ENCODE data around the gene RSBN1. TPM values are rescaled to one million over a fixed set of nuclear protein-coding genes. Genes with fewer than 3 reads are reported as not detected.
"Not testable (repeated sequence)": the region's sequence is repeated elsewhere in the genome, so short reads cannot be mapped to it uniquely, and the experiment has no call there.

Gene RSBN1
- total RNA-seq, 2 donors from 2014 or later: 14.2 to 17.4 TPM

- DNase-seq: no peak
- H3K4me3 ChIP-seq: no peak overlapping the region
- intact Hi-C loops (cut with DNase I): no loop called here
- no peak for TF ChIP-seq POLR2A (IDR thresholded peaks at IDR 0.05)
- TF ChIP-seq CTCF (IDR thresholded peaks at IDR 0.05): no peak
- H3K4me1 ChIP-seq: no peaks in the 10 kb centered on the region
- no peaks in the 10 kb centered on the region for H3K9me3 ChIP-seq
- H3K36me3 ChIP-seq (replicated peaks in 1 of 2; ENCODE audit: insufficient read depth in 1 of 2, low read depth in 2 of 2): peaks cover 0 to 2% of the 10 kb centered on the region in 2 donors
- no peaks in the 10 kb centered on the region for H3K27me3 ChIP-seq
- no peak overlapping the region for H3K27ac ChIP-seq
- ATAC-seq: no peak
- WGBS, 2 donors: 95 to 99% methylated on average over 5 of the region's 5 CpGs
These were observed 69.8 kb downstream of the RSBN1 start for GRCh38 chr1:113742515-113742914.

- TF ChIP-seq CTCF (IDR thresholded peaks at IDR 0.05): no peak
- TF ChIP-seq POLR2A (IDR thresholded peaks at IDR 0.05): no peak
- Histone ChIP-seq H3K4me1 (no peaks in the 10 kb centered on the region), H3K27ac (no peak overlapping the region), H3K27me3 (no peaks in the 10 kb centered on the region), H3K36me3 (replicated peaks in 1 of 2; ENCODE audit: insufficient read depth in 1 of 2, low read depth in 2 of 2) (peaks cover 0 to 2% of the 10 kb centered on the region in 2 donors), H3K4me3 (no peak overlapping the region), H3K9me3 (no peaks in the 10 kb centered on the region)
- WGBS, 2 donors: 97 to 98% methylated on average over 2 of the region's 2 CpGs
- no peak for ATAC-seq
- intact Hi-C loops (cut with DNase I): no loop called here
- DNase-seq: no peak
These were observed 77.8 kb downstream of the RSBN1 start for GRCh38 chr1:113734357-113735055.

GRCh38 chr1:113732802-113733201, 79.5 kb downstream of the RSBN1 start:
- 92 to 94% methylated on average over 5 of the region's 5 CpGs for WGBS, 2 donors
- no peaks in the 10 kb centered on the region for H3K9me3 ChIP-seq
- no peaks in the 10 kb centered on the region for H3K27me3 ChIP-seq
- H3K4me1 ChIP-seq: no peaks in the 10 kb centered on the region
- no peaks in the 10 kb centered on the region for H3K36me3 ChIP-seq (replicated peaks in 1 of 2; ENCODE audit: insufficient read depth in 1 of 2, low read depth in 2 of 2)
- no peak for DNase-seq
- intact Hi-C loops (cut with DNase I): no loop called here
- no peak overlapping the region for H3K4me3 ChIP-seq
- H3K27ac ChIP-seq: no peak overlapping the region
- no peak for ATAC-seq
- TF ChIP-seq CTCF (IDR thresholded peaks at IDR 0.05) (no peak), POLR2A (IDR thresholded peaks at IDR 0.05) (no peak)

GRCh38 chr1:113721010-113721409, 91.3 kb downstream of the RSBN1 start:
- no peak overlapping the region for H3K4me3 ChIP-seq
- H3K36me3 ChIP-seq (replicated peaks in 1 of 2; ENCODE audit: insufficient read depth in 1 of 2, low read depth in 2 of 2): no peaks in the 10 kb centered on the region
- no peak overlapping the region for H3K27ac ChIP-seq
- no peak for DNase-seq
- H3K9me3 ChIP-seq: no peaks in the 10 kb centered on the region
- H3K27me3 ChIP-seq: no peaks in the 10 kb centered on the region
- intact Hi-C loops (cut with DNase I): no loop called here
- H3K4me1 ChIP-seq: no peaks in the 10 kb centered on the region
- no peak for ATAC-seq
- WGBS, 2 donors: 99 to 100% methylated on average over 2 of the region's 2 CpGs
- no peak for TF ChIP-seq POLR2A (IDR thresholded peaks at IDR 0.05)
- no peak for TF ChIP-seq CTCF (IDR thresholded peaks at IDR 0.05)

- H3K9me3 ChIP-seq; ATAC-seq; H3K36me3 ChIP-seq (replicated peaks in 1 of 2; ENCODE audit: insufficient read depth in 1 of 2, low read depth in 2 of 2); intact Hi-C loops (cut with DNase I); H3K27ac ChIP-seq; DNase-seq; H3K27me3 ChIP-seq; H3K4me3 ChIP-seq; H3K4me1 ChIP-seq: not testable (repeated sequence)
- 100% methylated on average over 5 of the region's 5 CpGs for WGBS, 2 donors
These were observed 93.7 kb downstream of the RSBN1 start for GRCh38 chr1:113718621-113719020.

- H3K36me3 ChIP-seq (replicated peaks in 1 of 2; ENCODE audit: insufficient read depth in 1 of 2, low read depth in 2 of 2); H3K27ac ChIP-seq; DNase-seq; H3K9me3 ChIP-seq; H3K27me3 ChIP-seq; intact Hi-C loops (cut with DNase I); ATAC-seq; H3K4me3 ChIP-seq; H3K4me1 ChIP-seq: not testable (repeated sequence)
- 93 to 96% methylated on average over 6 of the region's 6 CpGs for WGBS, 2 donors
These were observed 94.8 kb downstream of the RSBN1 start for GRCh38 chr1:113717506-113717905.

Measured in body of pancreas (tissue), 4 donors.